AG04450 (cell line): ENCODE data around the gene TRPV3. TPM values are rescaled to one million over a fixed set of nuclear protein-coding genes. Genes with fewer than 3 reads are reported as not detected.

Experiments used
- CTCF ChIA-PET: fragments of 300-600, 350-600 bp; formaldehyde crosslinking; extraction: SDS; loops from one replicate; lab custom pipeline; 2022; ENCODE audit warnings: antibody characterized with exemption, inconsistent platforms; lab: Charles Lee
- POLR2A ChIA-PET: fragments of 350-600 bp; formaldehyde crosslinking; extraction: SDS; loops from one replicate; lab custom pipeline; 2021; ENCODE audit warnings: antibody characterized with exemption, inconsistent platforms; lab: Yijun Ruan, JAX
- DNase-seq: peaks from one replicate; pipeline ENCODE4 v3.0.0-alpha.2; 2011; ENCODE audit warnings: low read depth, low spot score
- H3K27ac ChIP-seq: one replicate; pipeline ENCODE4 v1.5.1; 2012; ENCODE audit warnings: low read depth, low read length, control low read depth
- H3K27me3 ChIP-seq: one replicate; pipeline ENCODE4 v1.6.0; 2012; ENCODE audit warnings: low read length; ENCODE audit not compliant: control insufficient read depth, insufficient read depth
- H3K4me3 ChIP-seq: 2 replicates; pipeline ENCODE4 v1.5.1; 2011; ENCODE audit warnings: mild to moderate bottlenecking, low read depth, low read length, control low read depth
- H3K9me3 ChIP-seq: 2 replicates; pipeline ENCODE4 v1.5.1; 2012; ENCODE audit warnings: low read length; ENCODE audit not compliant: control insufficient read depth, insufficient read depth
- polyA plus RNA-seq: library from polyadenylated mRNA; depleted of rRNA; stranded (reverse); fragments of >200 nt; gene quantifications from 2 replicates; pipeline ENCODE4 v1.2.3, GENCODE V29; 2011
- TF ChIP-seq, protein P1 (sequence below): IDR thresholded peaks from 2 replicates; pipeline ENCODE4 v1.5.1; 2011; ENCODE audit warnings: low read depth, low read length, control low read depth, inconsistent platforms

TRPV3 gene
- polyA plus RNA-seq, 1 experiment: 0.24 TPM

DNA sequence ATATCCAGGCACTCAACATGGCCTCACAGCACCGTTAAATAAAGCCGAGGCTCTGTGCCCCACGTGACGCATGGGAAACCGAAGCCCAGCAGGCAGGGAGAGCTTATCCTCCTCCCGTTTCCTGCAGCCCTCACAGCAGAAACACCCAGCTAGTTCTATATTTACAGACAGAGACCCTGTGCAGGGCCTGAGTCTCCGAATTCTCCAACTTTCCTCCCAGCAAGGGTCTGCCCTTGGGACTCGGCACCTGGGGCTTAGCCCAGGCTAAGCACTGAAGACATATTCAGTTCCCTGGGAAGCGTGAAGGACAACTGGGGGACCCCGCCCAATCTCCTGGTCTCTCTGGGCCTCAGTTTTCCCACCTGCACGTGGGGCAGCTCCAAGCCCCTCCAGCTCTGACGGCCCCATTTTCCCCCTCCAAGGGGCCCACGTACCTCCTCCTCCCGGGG lies 29.2 kb downstream of the TRPV3 start:
- Histone ChIP-seq H3K27me3 (peaks cover 8% of the 10 kb centered on the region), H3K4me3 (no peak overlapping the region), H3K27ac (no peak overlapping the region), H3K9me3 (no peaks in the 10 kb centered on the region; the same call in 1 of the 2 replicates)
- ChIA-PET POLR2A (no interaction called here), CTCF (no interaction called here)
- no peak for DNase-seq
- TF ChIP-seq, protein P1, sequence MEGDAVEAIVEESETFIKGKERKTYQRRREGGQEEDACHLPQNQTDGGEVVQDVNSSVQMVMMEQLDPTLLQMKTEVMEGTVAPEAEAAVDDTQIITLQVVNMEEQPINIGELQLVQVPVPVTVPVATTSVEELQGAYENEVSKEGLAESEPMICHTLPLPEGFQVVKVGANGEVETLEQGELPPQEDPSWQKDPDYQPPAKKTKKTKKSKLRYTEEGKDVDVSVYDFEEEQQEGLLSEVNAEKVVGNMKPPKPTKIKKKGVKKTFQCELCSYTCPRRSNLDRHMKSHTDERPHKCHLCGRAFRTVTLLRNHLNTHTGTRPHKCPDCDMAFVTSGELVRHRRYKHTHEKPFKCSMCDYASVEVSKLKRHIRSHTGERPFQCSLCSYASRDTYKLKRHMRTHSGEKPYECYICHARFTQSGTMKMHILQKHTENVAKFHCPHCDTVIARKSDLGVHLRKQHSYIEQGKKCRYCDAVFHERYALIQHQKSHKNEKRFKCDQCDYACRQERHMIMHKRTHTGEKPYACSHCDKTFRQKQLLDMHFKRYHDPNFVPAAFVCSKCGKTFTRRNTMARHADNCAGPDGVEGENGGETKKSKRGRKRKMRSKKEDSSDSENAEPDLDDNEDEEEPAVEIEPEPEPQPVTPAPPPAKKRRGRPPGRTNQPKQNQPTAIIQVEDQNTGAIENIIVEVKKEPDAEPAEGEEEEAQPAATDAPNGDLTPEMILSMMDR: no peak

DNA sequence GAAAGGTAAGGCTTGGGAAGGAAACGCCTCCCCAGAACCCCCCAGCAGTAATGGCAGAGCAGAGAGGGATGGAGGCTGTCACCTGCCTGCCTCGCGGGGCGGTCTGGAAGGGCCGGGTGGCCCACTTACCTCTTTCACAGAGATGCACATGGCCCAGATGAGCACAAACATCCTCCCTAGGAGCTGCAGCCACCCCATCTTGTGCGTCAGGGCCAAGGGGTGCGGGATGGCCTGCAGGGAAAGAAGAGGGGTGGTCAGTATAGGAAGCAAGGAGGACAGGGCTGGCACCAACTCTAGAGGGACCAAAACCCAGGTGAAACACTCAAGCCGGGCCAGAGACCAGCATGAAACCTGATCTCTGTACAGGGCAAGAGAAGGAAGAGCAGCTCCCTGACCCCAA lies 29.7 kb downstream of the TRPV3 start:
- Histone ChIP-seq H3K9me3 (no peaks in the 10 kb centered on the region; the same call in 1 of the 2 replicates), H3K4me3 (no peak overlapping the region), H3K27ac (no peak overlapping the region), H3K27me3 (peaks cover 8% of the 10 kb centered on the region)
- ChIA-PET CTCF (no interaction called here), POLR2A (no interaction called here)
- no peak for DNase-seq
- TF ChIP-seq, protein P1: no peak

DNA sequence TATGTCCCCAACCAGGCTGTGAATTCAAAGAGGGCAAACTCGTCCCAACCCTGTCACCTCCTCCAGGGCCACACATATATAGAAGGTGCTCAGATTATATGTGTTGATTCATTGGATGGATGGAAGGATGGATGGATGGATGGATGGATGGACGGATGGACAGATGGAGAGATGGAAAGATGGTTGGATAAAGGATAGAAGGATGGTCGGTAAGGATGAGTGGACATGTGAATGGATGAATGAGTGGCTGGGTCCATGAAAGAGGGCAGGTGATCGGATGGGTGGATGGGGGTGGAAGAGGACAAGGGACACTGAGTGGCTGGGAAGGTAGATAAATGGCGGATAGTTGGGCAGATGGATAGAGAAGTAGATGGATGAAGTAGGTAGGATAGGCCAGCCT lies 30.1 kb downstream of the TRPV3 start:
- DNase-seq: no peak
- Histone ChIP-seq H3K4me3 (no peak overlapping the region), H3K27me3 (peaks cover 8% of the 10 kb centered on the region), H3K9me3 (no peaks in the 10 kb centered on the region; the same call in 1 of the 2 replicates), H3K27ac (no peak overlapping the region)
- TF ChIP-seq, protein P1: no peak
- POLR2A ChIA-PET: no interaction called here
- CTCF ChIA-PET: no interaction called here

DNA sequence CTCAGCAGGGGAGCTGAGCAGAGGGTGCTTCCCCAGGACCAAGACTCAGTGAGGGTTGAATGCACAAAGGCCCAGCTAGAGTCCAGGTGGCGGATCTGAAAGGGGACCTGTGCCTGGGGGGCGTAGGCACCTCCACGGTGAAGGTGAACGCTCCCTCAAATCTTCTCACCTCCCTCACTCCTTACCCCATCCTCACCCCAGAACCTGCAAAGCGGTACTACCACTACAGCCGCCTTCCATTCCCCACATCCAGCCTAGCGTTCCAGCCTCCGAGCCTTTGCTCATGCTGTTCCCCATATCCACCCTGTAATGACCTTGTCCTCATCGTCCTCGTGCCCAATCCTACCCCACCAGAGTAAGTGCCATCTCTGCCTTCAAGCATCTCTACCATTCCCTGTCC lies 30.6 kb downstream of the TRPV3 start:
- CTCF ChIA-PET: no interaction called here
- no peaks in the 10 kb centered on the region for H3K9me3 ChIP-seq

DNA sequence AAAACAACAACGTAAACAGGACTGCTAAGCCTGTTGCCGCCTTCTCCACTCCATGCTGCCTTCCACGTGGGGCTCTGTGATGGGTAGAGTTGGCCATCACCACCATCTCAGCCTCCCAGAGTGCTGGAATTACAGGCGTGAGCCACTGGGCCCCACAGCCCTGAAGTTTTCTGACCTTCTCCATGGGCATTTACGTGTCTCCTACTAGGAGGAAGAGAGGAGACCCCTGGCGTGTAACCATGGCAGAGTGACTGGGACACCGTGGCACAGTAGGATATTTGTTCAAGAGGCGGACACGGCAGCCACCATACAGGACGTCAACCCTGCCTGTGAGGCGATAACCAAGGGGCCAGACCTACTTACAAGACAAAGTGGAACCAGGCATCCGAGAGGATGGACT lies 31.1 kb downstream of the TRPV3 start:
- no peak for DNase-seq
- Histone ChIP-seq H3K27me3 (peaks cover 8% of the 10 kb centered on the region), H3K27ac (no peak overlapping the region), H3K9me3 (no peaks in the 10 kb centered on the region), H3K4me3 (no peak overlapping the region)
- TF ChIP-seq, protein P1: no peak
- ChIA-PET POLR2A (no interaction called here), CTCF (no interaction called here)

More for the DNA sequence above, 30.6 kb downstream of the TRPV3 start:
- POLR2A ChIA-PET: no interaction called here
- Histone ChIP-seq H3K4me3 (no peak overlapping the region), H3K27ac (no peak overlapping the region), H3K27me3 (peaks cover 8% of the 10 kb centered on the region)
- TF ChIP-seq, protein P1: no peak
- no peak for DNase-seq
